ENCODE results near the gene SETX. TPM values are rescaled to one million over a fixed set of nuclear protein-coding genes. Genes with fewer than 3 reads are reported as not detected.
A peak's percentile ranks its signal among the peaks of the same experiment; 100 is the strongest.

SETX gene
- total and polyA plus RNA-seq, 2 donors (not counting 1 experiment from before 2014, with no cell fraction given), result 29.2 to 105 TPM

GRCh38 chr9:132268725-132269352 lies 85.9 kb downstream of the SETX start:
- no peak for TF ChIP-seq EZH2 (IDR thresholded peaks at IDR 0.05; ENCODE audit: borderline replicate concordance, insufficient read depth, low read depth, low read length, poor library complexity, severe bottlenecking)
- peak; percentile 96 for TF ChIP-seq CTCF (IDR thresholded peaks at IDR 0.05)
- peaks cover 40% of the 10 kb centered on the region for H4K20me1 ChIP-seq (ENCODE audit: control insufficient read depth, insufficient read depth, low read length, poor library complexity, severe bottlenecking)
- H3K9me3 ChIP-seq (ENCODE audit: control extremely low read depth in 1 of 3, control insufficient read depth in 2 of 3, insufficient read depth in 1 of 3, low read length in 2 of 3), result no peaks in the 10 kb centered on the region
- H3K27me3 ChIP-seq (replicated peaks in 1 of 4; ENCODE audit: control extremely low read depth in 1 of 4, control insufficient read depth in 3 of 4, insufficient read depth in 4 of 4, low read length in 3 of 4), result no peaks in the 10 kb centered on the region
- Mint-ChIP-seq H3K9me3 (ENCODE audit: insufficient read depth) (no peaks in the 10 kb centered on the region), H3K27ac (peak overlapping the region; percentile 64), H3K27me3 (no peaks in the 10 kb centered on the region), H3K4me1 (peaks cover 2% of the 10 kb centered on the region), H3K4me3 (no peak overlapping the region)
- no peaks in the 10 kb centered on the region for H3K4me1 ChIP-seq (ENCODE audit: control insufficient read depth in 2 of 2, insufficient read depth in 2 of 2, low read length in 2 of 2)
- H3K4me2 ChIP-seq (replicated peaks; ENCODE audit: low read depth, low read length, poor library complexity, severe bottlenecking), result no peak overlapping the region
- ATAC-seq (ENCODE audit: low read depth) (peak; percentile 51), DNase-seq (peak; percentile 77)
- no peak overlapping the region for H3K9ac ChIP-seq (ENCODE audit: low read length)
- H3K36me3 ChIP-seq (replicated peaks in 1 of 2; ENCODE audit: control extremely low read depth in 1 of 2, control insufficient read depth in 1 of 2, extremely low read depth in 1 of 2, insufficient read depth in 2 of 2, low read length in 1 of 2), result peaks cover 30 to 91% of the 10 kb centered on the region in 2 experiments
- ChIA-PET POLR2A (no interaction called here), CTCF (interaction anchor here (0.6 to 3.0 kb wide), 24 partner anchors 9 to 639 kb away, joined by 3 to 21 read pairs (median 4); partner anchors contain the start of genes DDX31 and GTF3C4)
- 75% methylated on average over 4 of the region's 10 CpGs for WGBS (ENCODE audit: insufficient coverage)
- no peak overlapping the region for H2AFZ ChIP-seq (ENCODE audit: insufficient read depth, low read depth, low read length, poor library complexity, severe bottlenecking)
- H3K79me2 ChIP-seq (ENCODE audit: control insufficient read depth, insufficient read depth, low read length), result peaks cover 9% of the 10 kb centered on the region
- H3K4me3 ChIP-seq (ENCODE audit: control extremely low read depth in 1 of 5, extremely low read depth in 1 of 5, insufficient read depth in 1 of 5, low read depth in 2 of 5, low read length in 4 of 5), result no peak overlapping the region
- no peak overlapping the region for H3K27ac ChIP-seq (ENCODE audit: low read length in 2 of 2)
- intact Hi-C loops (cut with micrococcal nuclease), result loop anchor here (1.0 kb wide), 1 partner anchor 507 kb away; no protein-coding TSS in a partner anchor

- intact Hi-C loops (cut with micrococcal nuclease), result loop anchor here (1.0 kb wide), 1 partner anchor 505 kb away; no protein-coding TSS in a partner anchor
- DNase-seq, result no peak
- no peak for ATAC-seq (ENCODE audit: low read depth)
Measured at GRCh38 chr9:132267660-132268059, 87.1 kb downstream of the SETX start.

More at GRCh38 chr9:132267660-132268059, 87.1 kb downstream of the SETX start:
- POLR2A ChIA-PET, result no interaction called here
- Histone ChIP-seq H3K9me3 (ENCODE audit: control extremely low read depth in 1 of 3, control insufficient read depth in 2 of 3, insufficient read depth in 1 of 3, low read length in 2 of 3) (no peaks in the 10 kb centered on the region), H3K4me2 (replicated peaks; ENCODE audit: low read depth, low read length, poor library complexity, severe bottlenecking) (no peak overlapping the region), H3K4me1 (ENCODE audit: control insufficient read depth in 2 of 2, insufficient read depth in 2 of 2, low read length in 2 of 2) (no peaks in the 10 kb centered on the region), H3K9ac (ENCODE audit: low read length) (no peak overlapping the region), H3K27me3 (replicated peaks in 1 of 4; ENCODE audit: control extremely low read depth in 1 of 4, control insufficient read depth in 3 of 4, insufficient read depth in 4 of 4, low read length in 3 of 4) (no peaks in the 10 kb centered on the region), H3K36me3 (replicated peaks in 1 of 2; ENCODE audit: control extremely low read depth in 1 of 2, control insufficient read depth in 1 of 2, extremely low read depth in 1 of 2, insufficient read depth in 2 of 2, low read length in 1 of 2) (peaks cover 31 to 93% of the 10 kb centered on the region in 2 experiments), H2AFZ (ENCODE audit: insufficient read depth, low read depth, low read length, poor library complexity, severe bottlenecking) (no peak overlapping the region), H3K79me2 (ENCODE audit: control insufficient read depth, insufficient read depth, low read length) (peaks cover 16% of the 10 kb centered on the region), H3K4me3 (ENCODE audit: control extremely low read depth in 1 of 5, extremely low read depth in 1 of 5, insufficient read depth in 1 of 5, low read depth in 2 of 5, low read length in 4 of 5) (no peak overlapping the region), H3K27ac (ENCODE audit: low read length in 2 of 2) (no peak overlapping the region), H4K20me1 (ENCODE audit: control insufficient read depth, insufficient read depth, low read length, poor library complexity, severe bottlenecking) (peaks cover 52% of the 10 kb centered on the region)
- Mint-ChIP-seq H3K27ac (no peak overlapping the region), H3K4me3 (no peak overlapping the region), H3K9me3 (ENCODE audit: insufficient read depth) (no peaks in the 10 kb centered on the region), H3K4me1 (peaks cover 2% of the 10 kb centered on the region), H3K27me3 (no peaks in the 10 kb centered on the region)
- TF ChIP-seq EZH2 (IDR thresholded peaks at IDR 0.05; ENCODE audit: borderline replicate concordance, insufficient read depth, low read depth, low read length, poor library complexity, severe bottlenecking) (no peak), CTCF (IDR thresholded peaks at IDR 0.05) (no peak)
- CTCF ChIA-PET, result interaction anchor here (1.1 to 3.0 kb wide), 7 partner anchors 15 to 509 kb away, joined by 3 to 21 read pairs (median 7); no protein-coding TSS in a partner anchor
- WGBS (ENCODE audit: insufficient coverage), result 100% methylated on average over 3 of the region's 3 CpGs

Data from B cell (primary cell).